K562 (cell line): ENCODE results near the gene SMARCA4.

Experiments used
- CSDE1 ChIP-seq, 2 experiments: fragments of 450-650 bp; IDR thresholded peaks; 2 replicates each; pipeline ENCODE4 v1.6.1; 2016; ENCODE audit warnings: mild to moderate bottlenecking in 1 of 2
- E2F3 ChIP-seq: fragments of 250-450 bp; sonication (Bioruptor Pico); IDR thresholded peaks from 2 replicates; pipeline ENCODE4 v1.4.0; 2020; ENCODE audit warnings: mild to moderate bottlenecking
- GABPA ChIP-seq: fragments of 200-800 bp; sonication (Bioruptor generic); conservative IDR thresholded peaks from 2 replicates; pipeline ENCODE4 v1.6.1; 2016; ENCODE audit warnings: low read depth, missing genetic modification characterization, missing compliant biosample characterization
- SP1 ChIP-seq: sonication (generic); formaldehyde crosslinking; IDR thresholded peaks from 2 replicates; pipeline ENCODE4 v1.8.1; 2022; ENCODE audit warnings: mild to moderate bottlenecking, missing genetic modification reagents
- TARDBP ChIP-seq: fragments of 450-650 bp; IDR thresholded peaks from 2 replicates; pipeline ENCODE4 v1.6.1; 2016
- U2AF1 ChIP-seq: fragments of 200-400 bp; formaldehyde crosslinking; optimal IDR thresholded peaks from 2 replicates; pipeline ENCODE3; 2017; ENCODE audit warnings: mild to moderate bottlenecking, low read depth, low read length, moderate library complexity
- ZFX ChIP-seq: sonication (generic); formaldehyde crosslinking; IDR thresholded peaks from 2 replicates; pipeline ENCODE4 v1.8.0; 2022; ENCODE audit warnings: mild to moderate bottlenecking, missing genetic modification reagents, moderate library complexity
- ZNF174 ChIP-seq: fragments of 250-450 bp; sonication (Bioruptor Pico); IDR thresholded peaks from 2 replicates; pipeline ENCODE4 v1.4.0; 2020; ENCODE audit warnings: mild to moderate bottlenecking

DNA sequence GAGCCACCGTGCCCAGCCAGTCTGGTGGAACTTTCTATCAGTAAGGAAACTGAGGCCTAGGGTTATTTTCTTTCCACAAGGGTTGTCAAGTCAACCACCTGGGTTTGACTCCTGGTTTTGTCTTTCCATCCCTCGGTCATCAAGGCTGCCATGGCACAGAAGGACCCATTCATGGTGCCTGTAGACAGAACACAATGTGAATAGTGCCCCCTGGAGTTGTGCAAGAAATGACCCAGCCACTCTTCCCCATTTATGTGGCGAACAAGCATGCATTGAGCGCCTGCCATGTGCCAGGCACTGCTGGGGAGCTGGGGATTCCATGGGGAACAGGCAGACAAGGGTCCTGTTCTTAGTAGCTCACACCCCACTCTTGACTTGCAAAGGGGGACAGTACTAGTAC lies 4.1 kb downstream of the SMARCA4 start:
- no peak for TF ChIP-seq ZNF174 (CRISPR knock-in tag)
- no peak for TF ChIP-seq ZFX
- no peak for TF ChIP-seq CSDE1 (IDR thresholded peaks at IDR 0.05)
- TF ChIP-seq TARDBP = no peak
- TF ChIP-seq GABPA (tag) = no peak
- no peak for TF ChIP-seq SP1 (CRISPR knock-in tag)
- no peak for TF ChIP-seq U2AF1
- TF ChIP-seq E2F3 = no peak
